ENCODE measurements around the gene ABR.
"Not testable (repeated sequence)": the region's sequence is repeated elsewhere in the genome, so short reads cannot be mapped to it uniquely, and the experiment has no call there.

Gene ABR

GRCh38 chr17:1099242-1099641 is 80.5 kb downstream of the ABR start:
- Histone ChIP-seq H3K9ac (ENCODE audit: low read depth, low read length) (no peak overlapping the region), H3K4me1 (ENCODE audit: insufficient read depth, low read length) (peaks cover 6% of the 10 kb centered on the region; the same call in 1 of the 2 replicates), H4K20me1 (ENCODE audit: insufficient read depth, low read length) (peaks cover 18% of the 10 kb centered on the region; the same call in 1 of the 2 replicates), H2AFZ (ENCODE audit: low read depth, low read length) (no peak overlapping the region), H3K27me3 (ENCODE audit: insufficient read depth, low read length, poor library complexity) (no peaks in the 10 kb centered on the region), H3K9me3 (ENCODE audit: insufficient read depth, low read length, severe bottlenecking) (no peaks in the 10 kb centered on the region), H3K79me2 (ENCODE audit: insufficient read depth, low read length) (no peaks in the 10 kb centered on the region), H3K4me2 (ENCODE audit: insufficient read depth, low read length) (no peak overlapping the region), H3K27ac (ENCODE audit: low read length) (no peak overlapping the region), H3K36me3 (ENCODE audit: insufficient read depth, low read length) (peaks cover 35% of the 10 kb centered on the region), H3K4me3 (ENCODE audit: low read depth in 1 of 2, low read length in 2 of 2) (no peak overlapping the region)
- no peak for TF ChIP-seq CTCF (IDR thresholded peaks at IDR 0.05; ENCODE audit: borderline replicate concordance, extremely low read depth, low read length, poor library complexity, severe bottlenecking)
- no peak for TF ChIP-seq EZH2 (IDR thresholded peaks at IDR 0.05; ENCODE audit: borderline replicate concordance, low read depth, low read length, severe bottlenecking)
- no peak for ATAC-seq (ENCODE audit: insufficient read depth, low read depth)
- DNase-seq, result no peak

GRCh38 chr17:1097972-1098744 is 81.6 kb downstream of the ABR start:
- not testable (repeated sequence) for H3K4me3 ChIP-seq (ENCODE audit: low read depth in 1 of 2, low read length in 2 of 2); H3K4me2 ChIP-seq (ENCODE audit: insufficient read depth, low read length); H3K27me3 ChIP-seq (ENCODE audit: insufficient read depth, low read length, poor library complexity); H3K79me2 ChIP-seq (ENCODE audit: insufficient read depth, low read length); H2AFZ ChIP-seq (ENCODE audit: low read depth, low read length); H3K9ac ChIP-seq (ENCODE audit: low read depth, low read length); H3K4me1 ChIP-seq (ENCODE audit: insufficient read depth, low read length); H3K27ac ChIP-seq (ENCODE audit: low read length); H3K9me3 ChIP-seq (ENCODE audit: insufficient read depth, low read length, severe bottlenecking); DNase-seq; ATAC-seq (ENCODE audit: insufficient read depth, low read depth)
- peaks cover 39% of the 10 kb centered on the region for H3K36me3 ChIP-seq (ENCODE audit: insufficient read depth, low read length)
- peaks cover 24% of the 10 kb centered on the region; the same call in 1 of the 2 replicates for H4K20me1 ChIP-seq (ENCODE audit: insufficient read depth, low read length)

- Histone ChIP-seq H3K27me3 (ENCODE audit: insufficient read depth, low read length, poor library complexity) (no peaks in the 10 kb centered on the region), H3K4me1 (ENCODE audit: insufficient read depth, low read length) (peaks cover 6% of the 10 kb centered on the region; the same call in 1 of the 2 replicates), H4K20me1 (ENCODE audit: insufficient read depth, low read length) (peaks cover 25% of the 10 kb centered on the region), H3K27ac (ENCODE audit: low read length) (0 out of 2 replicates have a peak overlapping the region, but pooled peaks have one; percentile 22), H3K36me3 (ENCODE audit: insufficient read depth, low read length) (peaks cover 50% of the 10 kb centered on the region), H3K4me2 (ENCODE audit: insufficient read depth, low read length) (no peak overlapping the region), H3K4me3 (ENCODE audit: low read depth in 1 of 2, low read length in 2 of 2) (no peak overlapping the region), H3K9ac (ENCODE audit: low read depth, low read length) (no peak overlapping the region), H3K79me2 (ENCODE audit: insufficient read depth, low read length) (no peaks in the 10 kb centered on the region), H3K9me3 (ENCODE audit: insufficient read depth, low read length, severe bottlenecking) (no peaks in the 10 kb centered on the region), H2AFZ (ENCODE audit: low read depth, low read length) (no peak overlapping the region)
- DNase-seq, result no peak
- TF ChIP-seq CTCF (IDR thresholded peaks at IDR 0.05; ENCODE audit: borderline replicate concordance, extremely low read depth, low read length, poor library complexity, severe bottlenecking), result no peak
- no peak for TF ChIP-seq EZH2 (IDR thresholded peaks at IDR 0.05; ENCODE audit: borderline replicate concordance, low read depth, low read length, severe bottlenecking)
- peak; percentile 36; the same call in 2 of the 3 replicates for ATAC-seq (ENCODE audit: insufficient read depth, low read depth)
Measured at GRCh38 chr17:1096215-1096614, 83.6 kb downstream of the ABR start.

GRCh38 chr17:1095853-1096173 is 84.0 kb downstream of the ABR start:
- H3K79me2 ChIP-seq (ENCODE audit: insufficient read depth, low read length), result no peaks in the 10 kb centered on the region
- H3K4me3 ChIP-seq (ENCODE audit: low read depth in 1 of 2, low read length in 2 of 2), result no peak overlapping the region
- no peak overlapping the region for H3K9ac ChIP-seq (ENCODE audit: low read depth, low read length)
- no peaks in the 10 kb centered on the region for H3K27me3 ChIP-seq (ENCODE audit: insufficient read depth, low read length, poor library complexity)
- H3K9me3 ChIP-seq (ENCODE audit: insufficient read depth, low read length, severe bottlenecking), result no peaks in the 10 kb centered on the region
- peaks cover 54% of the 10 kb centered on the region for H3K36me3 ChIP-seq (ENCODE audit: insufficient read depth, low read length)
- H2AFZ ChIP-seq (ENCODE audit: low read depth, low read length), result no peak overlapping the region
- no peak overlapping the region for H3K27ac ChIP-seq (ENCODE audit: low read length)
- TF ChIP-seq EZH2 (IDR thresholded peaks at IDR 0.05; ENCODE audit: borderline replicate concordance, low read depth, low read length, severe bottlenecking) (no peak), CTCF (IDR thresholded peaks at IDR 0.05; ENCODE audit: borderline replicate concordance, extremely low read depth, low read length, poor library complexity, severe bottlenecking) (no peak)
- H3K4me1 ChIP-seq (ENCODE audit: insufficient read depth, low read length), result peaks cover 6% of the 10 kb centered on the region; the same call in 1 of the 2 replicates
- H4K20me1 ChIP-seq (ENCODE audit: insufficient read depth, low read length), result peaks cover 28% of the 10 kb centered on the region
- no peak overlapping the region for H3K4me2 ChIP-seq (ENCODE audit: insufficient read depth, low read length)
- DNase-seq, result no peak
- ATAC-seq (ENCODE audit: insufficient read depth, low read depth), result no peak

All from DND-41 (cell line).